SK-N-SH (cell line): ENCODE results near the gene DDIT3. TPM values are rescaled to one million over a fixed set of nuclear protein-coding genes. Genes with fewer than 3 reads are reported as not detected.

Experiments
- CTCF ChIA-PET: fragments of 300-600, 350-600 bp; formaldehyde crosslinking; extraction: SDS; loops from one replicate; lab custom pipeline; 2021; lab: Yijun Ruan, JAX
- POLR2A ChIA-PET: fragments of 350-600 bp; sonication (Branson Sonifier 250); formaldehyde crosslinking; extraction: SDS; loops from one replicate; lab custom pipeline; 2020; ENCODE audit warnings: antibody characterized with exemption, inconsistent platforms; lab: Yijun Ruan, JAX
- DNase-seq: peaks from one replicate; pipeline ENCODE4 v3.0.0; 2012
- H2AFZ ChIP-seq: fragments of 200-600 bp; sonication (generic); 2 replicates; pipeline ENCODE4 v1.8.1; 2016; ENCODE audit warnings: antibody characterized with exemption, mild to moderate bottlenecking, low read depth
- H3F3A ChIP-seq: fragments of 200-600 bp; sonication (generic); replicated peaks from 2 replicates; pipeline ENCODE3; 2016; ENCODE audit warnings: antibody characterized with exemption, mild to moderate bottlenecking; ENCODE audit not compliant: insufficient read depth
- H3K27ac ChIP-seq, 2 experiments: fragments of 200-500 bp in 1 of 2; fragments of 200-600 bp in 1 of 2; sonication (Bioruptor generic) in 1 of 2; sonication (generic), shearing (Covaris generic) in 1 of 2; 2 replicates each; pipeline versions ENCODE4 v1.5.1 to v1.6.1; 2014 to 2016; ENCODE audit warnings: low read depth in 2 of 2, inconsistent platforms in 1 of 2, low read length in 1 of 2, mild to moderate bottlenecking in 1 of 2, mixed read lengths in 1 of 2
- H3K27me3 ChIP-seq: fragments of 200-600 bp; sonication (generic), shearing (Covaris generic); 2 replicates; pipeline ENCODE4 v1.6.1; 2016; ENCODE audit warnings: mixed run types; ENCODE audit not compliant: insufficient read depth
- H3K36me3 ChIP-seq, 2 experiments: fragments of 200-500 bp in 1 of 2; fragments of 200-600 bp in 1 of 2; sonication (Bioruptor generic) in 1 of 2; sonication (generic) in 1 of 2; replicated peaks in 1 of 2; 2 replicates each; pipeline versions ENCODE3 to v1.5.1; 2014 to 2016; ENCODE audit warnings: low read length in 1 of 2, mild to moderate bottlenecking in 1 of 2; ENCODE audit not compliant: insufficient read depth in 2 of 2, control insufficient read depth in 1 of 2
- H3K4me1 ChIP-seq, 2 experiments: fragments of 200-500 bp in 1 of 2; fragments of 200-600 bp in 1 of 2; sonication (Bioruptor generic) in 1 of 2; sonication (generic), shearing (Covaris generic) in 1 of 2; 2 replicates each; pipeline versions ENCODE4 v1.5.1 to v1.6.1; 2014 to 2016; ENCODE audit warnings: low read depth in 1 of 2, low read length in 1 of 2, mixed run types in 1 of 2; ENCODE audit not compliant: insufficient read depth in 2 of 2, control insufficient read depth in 1 of 2
- H3K4me2 ChIP-seq: fragments of 200-600 bp; sonication (generic), shearing (Covaris generic); 2 replicates; pipeline ENCODE4 v1.6.1; 2017; ENCODE audit warnings: mixed run types
- H3K4me3 ChIP-seq, 2 experiments: fragments of 200-500 bp in 1 of 2; fragments of 200-600 bp in 1 of 2; sonication (Bioruptor generic) in 1 of 2; sonication (generic), shearing (Covaris generic) in 1 of 2; 2 replicates each; pipeline versions ENCODE4 v1.5.1 to v1.8.1; 2014 to 2016; ENCODE audit warnings: low read depth in 2 of 2, inconsistent platforms in 1 of 2, low read length in 1 of 2, mild to moderate bottlenecking in 1 of 2, mixed read lengths in 1 of 2, moderate library complexity in 1 of 2
- H3K79me2 ChIP-seq: fragments of 200-600 bp; sonication (generic); 2 replicates; pipeline ENCODE4 v1.8.1; 2017; ENCODE audit warnings: mild to moderate bottlenecking; ENCODE audit not compliant: insufficient read depth
- H3K9ac ChIP-seq: fragments of 200-600 bp; sonication (generic); 2 replicates; pipeline ENCODE4 v1.6.1; 2017; ENCODE audit warnings: mixed run types
- H3K9me2 ChIP-seq: fragments of 200-600 bp; sonication (generic); 2 replicates; pipeline ENCODE4 v1.6.1; 2017; ENCODE audit warnings: mixed run types
- H3K9me3 ChIP-seq: fragments of 200-600 bp; sonication (generic); 2 replicates; pipeline ENCODE4 v1.6.1; 2017; ENCODE audit warnings: mixed run types, mild to moderate bottlenecking, moderate library complexity
- H4K20me1 ChIP-seq: fragments of 200-600 bp; sonication (generic); 2 replicates; pipeline ENCODE4 v1.6.1; 2017; ENCODE audit warnings: mild to moderate bottlenecking, mixed run types; ENCODE audit not compliant: insufficient read depth
- FOXM1 ChIP-seq: IDR thresholded peaks from 2 replicates; pipeline ENCODE4 v1.4.0; 2012; ENCODE audit warnings: low read depth, mild to moderate bottlenecking
- GATA2 ChIP-seq: sonication (generic); formaldehyde crosslinking; IDR thresholded peaks from 2 replicates; pipeline ENCODE4 v1.5.0; 2020; ENCODE audit warnings: mild to moderate bottlenecking, missing genetic modification reagents
- MXI1 ChIP-seq: IDR thresholded peaks from 2 replicates; pipeline ENCODE4 v1.6.1; 2012; ENCODE audit warnings: mild to moderate bottlenecking, low read depth, low read length, improper control_type of control experiment
- POLR2AphosphoS5 ChIP-seq: IDR thresholded peaks from 2 replicates; pipeline ENCODE4 v1.6.1; 2012; ENCODE audit warnings: low read depth, low read length
- RFX5 ChIP-seq: IDR thresholded peaks from 2 replicates; pipeline ENCODE4 v1.6.1; 2012; ENCODE audit warnings: mild to moderate bottlenecking, improper control_type of control experiment, low read length
- SIN3A ChIP-seq: IDR thresholded peaks from 2 replicates; pipeline ENCODE4 v1.6.1; 2012; ENCODE audit warnings: low read depth, mild to moderate bottlenecking, low read length, moderate library complexity, borderline replicate concordance
- SMC3 ChIP-seq: IDR thresholded peaks from 2 replicates; pipeline ENCODE4 v1.6.1; 2012; ENCODE audit warnings: low read depth, low read length, improper control_type of control experiment
- TAF1 ChIP-seq: IDR thresholded peaks from 2 replicates; pipeline ENCODE4 v1.6.1; 2012; ENCODE audit warnings: low read depth, mild to moderate bottlenecking, low read length, moderate library complexity, borderline replicate concordance
- YY1 ChIP-seq: IDR thresholded peaks from 2 replicates; pipeline ENCODE4 v1.4.0; 2012; ENCODE audit warnings: low read depth, mild to moderate bottlenecking
- WGBS: methylation state at CpG from one replicate; pipeline ENCODE4 v1.1.6; 2017; ENCODE audit warnings: low lambda C conversion rate; 5-methylcytosine and 5-hydroxymethylcytosine counted together
- polyA plus RNA-seq, 3 experiments: library from polyadenylated mRNA; depleted of rRNA; stranded (reverse); fragments of >200 nt; gene quantifications; 2 replicates each; pipeline ENCODE4 v1.2.3, GENCODE V29; 2012
- TF ChIP-seq, protein P1 (sequence below): IDR thresholded peaks from 2 replicates; pipeline ENCODE4 v1.4.0; 2012; ENCODE audit warnings: low read depth, borderline replicate concordance
- TF ChIP-seq, protein P2 (sequence below): fragments of 200-600 bp; sonication (generic); IDR thresholded peaks from 2 replicates; pipeline ENCODE4 v1.6.1; 2017; ENCODE audit warnings: antibody characterized with exemption, mild to moderate bottlenecking, moderate library complexity
- TF ChIP-seq, protein P3 (sequence below): fragments of 150-350 bp; IDR thresholded peaks from 2 replicates; pipeline ENCODE4 v1.6.1; 2016; ENCODE audit warnings: mild to moderate bottlenecking, low read depth, low read length

Gene DDIT3
- polyA plus RNA-seq, 1 of the 3 experiments (the other 2 are of a cell fraction), result 26.3 TPM

DNA sequence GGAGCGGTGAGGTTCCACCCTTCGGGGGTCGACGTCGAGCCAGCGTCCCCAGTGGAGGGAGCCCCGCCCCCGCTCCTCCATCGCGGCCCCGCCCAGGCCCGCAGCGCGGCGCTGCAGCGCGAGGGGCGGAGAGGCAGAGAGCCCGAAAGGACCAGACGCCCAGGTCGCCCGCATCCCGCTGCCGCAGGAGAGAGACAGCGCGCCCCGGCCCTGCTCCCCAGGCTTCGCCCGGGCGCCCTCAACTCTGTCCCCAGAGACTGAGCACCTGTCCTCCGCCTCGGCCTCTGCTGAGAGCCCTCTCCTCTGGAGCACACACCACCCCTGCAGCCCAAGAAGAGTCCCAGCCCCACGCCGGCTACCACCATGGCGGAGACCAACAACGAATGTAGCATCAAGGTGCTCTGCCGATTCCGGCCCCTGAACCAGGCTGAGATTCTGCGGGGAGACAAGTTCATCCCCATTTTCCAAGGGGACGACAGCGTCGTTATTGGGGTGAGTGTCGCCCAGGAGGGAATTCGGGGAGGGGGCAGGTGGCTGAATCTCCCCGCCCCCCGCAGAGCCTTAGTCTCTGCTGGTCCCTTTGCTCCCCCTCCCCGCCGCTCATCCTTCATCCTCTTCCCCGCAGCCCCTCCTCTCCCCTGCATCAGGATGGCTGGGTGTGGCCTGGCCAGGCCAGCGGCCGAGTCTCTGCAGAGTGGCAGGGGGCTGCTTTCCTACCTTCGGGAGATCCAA is 29.8 kb upstream of the DDIT3 start, which contains the start of gene KIF5A:
Gene KIF5A, plus strand, starts transcription at position 136 of the 732 bp plus-strand sequence. Its CDS starts 228 bp downstream, at position 364.
- peak within 1 kb of the TSS in 1 of 2 experiments; percentile 86; a peak in 1 of 4 replicates for H3K27ac ChIP-seq
- DNase-seq, result peak; percentile 92
- no peak for TF ChIP-seq YY1
- TF ChIP-seq RFX5, result no peak
- TF ChIP-seq SIN3A, result peak; percentile 68; the same call in 1 of the 2 replicates
- TF ChIP-seq, protein P1, sequence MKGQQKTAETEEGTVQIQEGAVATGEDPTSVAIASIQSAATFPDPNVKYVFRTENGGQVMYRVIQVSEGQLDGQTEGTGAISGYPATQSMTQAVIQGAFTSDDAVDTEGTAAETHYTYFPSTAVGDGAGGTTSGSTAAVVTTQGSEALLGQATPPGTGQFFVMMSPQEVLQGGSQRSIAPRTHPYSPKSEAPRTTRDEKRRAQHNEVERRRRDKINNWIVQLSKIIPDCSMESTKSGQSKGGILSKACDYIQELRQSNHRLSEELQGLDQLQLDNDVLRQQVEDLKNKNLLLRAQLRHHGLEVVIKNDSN, result no peak
- TF ChIP-seq TAF1, result peak; percentile 36; the same call in 1 of the 2 replicates
- TF ChIP-seq MXI1, result peak; percentile 77
- TF ChIP-seq, protein P2, sequence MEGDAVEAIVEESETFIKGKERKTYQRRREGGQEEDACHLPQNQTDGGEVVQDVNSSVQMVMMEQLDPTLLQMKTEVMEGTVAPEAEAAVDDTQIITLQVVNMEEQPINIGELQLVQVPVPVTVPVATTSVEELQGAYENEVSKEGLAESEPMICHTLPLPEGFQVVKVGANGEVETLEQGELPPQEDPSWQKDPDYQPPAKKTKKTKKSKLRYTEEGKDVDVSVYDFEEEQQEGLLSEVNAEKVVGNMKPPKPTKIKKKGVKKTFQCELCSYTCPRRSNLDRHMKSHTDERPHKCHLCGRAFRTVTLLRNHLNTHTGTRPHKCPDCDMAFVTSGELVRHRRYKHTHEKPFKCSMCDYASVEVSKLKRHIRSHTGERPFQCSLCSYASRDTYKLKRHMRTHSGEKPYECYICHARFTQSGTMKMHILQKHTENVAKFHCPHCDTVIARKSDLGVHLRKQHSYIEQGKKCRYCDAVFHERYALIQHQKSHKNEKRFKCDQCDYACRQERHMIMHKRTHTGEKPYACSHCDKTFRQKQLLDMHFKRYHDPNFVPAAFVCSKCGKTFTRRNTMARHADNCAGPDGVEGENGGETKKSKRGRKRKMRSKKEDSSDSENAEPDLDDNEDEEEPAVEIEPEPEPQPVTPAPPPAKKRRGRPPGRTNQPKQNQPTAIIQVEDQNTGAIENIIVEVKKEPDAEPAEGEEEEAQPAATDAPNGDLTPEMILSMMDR, result peak; percentile 28
- no peak for TF ChIP-seq FOXM1
- peak; percentile 60; the same call in 1 of the 2 replicates for TF ChIP-seq POLR2AphosphoS5
- TF ChIP-seq, all 33 proteins: peak for 5
- H2AFZ ChIP-seq, result peak within 1 kb of the TSS; percentile 95
- H4K20me1 ChIP-seq, result 0 out of 2 replicates have a peak, but pooled peaks cover 1% of the 10 kb centered on the region
- POLR2A ChIA-PET, result no interaction called here
- H3K9me2 ChIP-seq, result no peaks in the 10 kb centered on the region
- H3K9me3 ChIP-seq, result no peaks in the 10 kb centered on the region
- H3K9ac ChIP-seq, result peak within 1 kb of the TSS; percentile 59
- peaks cover 59% of the 10 kb centered on the region for H3K79me2 ChIP-seq
- peaks cover 8 to 15% of the 10 kb centered on the region in 2 experiments for H3K36me3 ChIP-seq
- peaks cover 8% of the 10 kb centered on the region for H3F3A ChIP-seq
- peaks cover 13 to 42% of the 10 kb centered on the region in 2 experiments for H3K4me1 ChIP-seq
- WGBS, result 3% methylated on average over 20 of the region's 52 CpGs
- H3K27me3 ChIP-seq, result no peaks in the 10 kb centered on the region
- CTCF ChIA-PET, result no interaction called here
- peak within 1 kb of the TSS; percentile 94 for H3K4me2 ChIP-seq
- H3K4me3 ChIP-seq, result peak within 1 kb of the TSS; percentile 90 to 94

DNA sequence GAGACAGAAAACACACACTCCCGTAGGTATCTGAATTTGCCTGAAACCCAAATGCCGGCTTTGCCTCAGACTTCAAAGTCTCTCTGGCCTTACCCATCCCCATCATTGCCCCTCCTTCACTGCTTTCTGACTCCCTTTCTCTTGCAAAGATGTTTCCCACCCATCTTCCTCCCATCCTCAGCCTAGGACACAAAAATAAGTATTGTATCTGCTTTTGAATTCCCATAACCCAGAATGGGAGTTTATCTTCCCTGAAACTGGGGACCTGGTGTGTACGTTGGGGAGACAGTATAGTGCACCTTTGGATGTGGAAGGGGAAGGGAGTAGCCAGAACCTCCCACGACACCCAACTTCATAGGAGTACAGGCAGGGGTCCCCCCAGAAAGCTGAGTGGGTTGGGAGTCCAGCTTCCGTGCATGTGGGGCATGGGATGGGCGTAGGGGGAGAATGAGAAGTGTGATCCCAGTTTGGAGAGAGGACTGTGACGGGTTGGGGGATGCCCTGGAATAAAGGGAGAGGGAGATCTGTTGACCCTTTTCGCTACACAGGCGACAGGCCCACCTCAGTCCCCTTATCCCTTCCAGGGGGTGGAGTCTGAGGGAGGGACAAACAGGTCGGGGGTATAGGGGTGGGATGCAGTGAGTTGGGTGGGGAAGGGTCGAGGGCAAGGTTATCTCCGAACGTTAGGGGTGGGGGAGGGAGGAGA is 29.0 kb upstream of the DDIT3 start:
- ChIA-PET CTCF (no interaction called here), POLR2A (interaction anchor here (0.6 kb wide), 1 partner anchor 17 kb away, joined by 3 read pairs; no protein-coding TSS in a partner anchor)
- DNase-seq, result no peak
- Histone ChIP-seq H4K20me1 (peaks cover 9% of the 10 kb centered on the region; the same call in 1 of the 2 replicates), H3K9me2 (no peaks in the 10 kb centered on the region), H3K27ac (peak overlapping the region in 1 of 2 experiments; percentile 8; a peak in 1 of 4 replicates), H3K4me2 (peak overlapping the region; percentile 94), H3K4me1 (peaks cover 13 to 42% of the 10 kb centered on the region in 2 experiments), H2AFZ (peak overlapping the region; percentile 95; the same call in 1 of the 2 replicates), H3F3A (peaks cover 12% of the 10 kb centered on the region), H3K9ac (peak overlapping the region; percentile 59), H3K36me3 (peaks cover 8 to 12% of the 10 kb centered on the region in 2 experiments), H3K27me3 (no peaks in the 10 kb centered on the region), H3K79me2 (peaks cover 59% of the 10 kb centered on the region), H3K4me3 (peak overlapping the region; percentile 90 to 94), H3K9me3 (no peaks in the 10 kb centered on the region)
- 48% methylated on average over 13 of the region's 13 CpGs for WGBS
- TF ChIP-seq GATA2 (CRISPR knock-in tag) (no peak), SMC3 (no peak), MXI1 (no peak)
- TF ChIP-seq, protein P3, sequence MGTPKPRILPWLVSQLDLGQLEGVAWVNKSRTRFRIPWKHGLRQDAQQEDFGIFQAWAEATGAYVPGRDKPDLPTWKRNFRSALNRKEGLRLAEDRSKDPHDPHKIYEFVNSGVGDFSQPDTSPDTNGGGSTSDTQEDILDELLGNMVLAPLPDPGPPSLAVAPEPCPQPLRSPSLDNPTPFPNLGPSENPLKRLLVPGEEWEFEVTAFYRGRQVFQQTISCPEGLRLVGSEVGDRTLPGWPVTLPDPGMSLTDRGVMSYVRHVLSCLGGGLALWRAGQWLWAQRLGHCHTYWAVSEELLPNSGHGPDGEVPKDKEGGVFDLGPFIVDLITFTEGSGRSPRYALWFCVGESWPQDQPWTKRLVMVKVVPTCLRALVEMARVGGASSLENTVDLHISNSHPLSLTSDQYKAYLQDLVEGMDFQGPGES, result no peak
